NCI-H2171 (cell line): ENCODE results near the gene PRELID2.
"Not testable (repeated sequence)": the region's sequence is repeated elsewhere in the genome, so short reads cannot be mapped to it uniquely, and the experiment has no call there.

Experiments
- DNase-seq: peaks from one replicate; lab custom pipeline; 2025; lab: John Stamatoyannopoulos, UW

PRELID2 gene

GRCh38 chr5:145743396-145744061 is 91.6 kb downstream of the PRELID2 start:
- no peak for DNase-seq

- DNase-seq: no peak
Observed at GRCh38 chr5:145739843-145740242, 95.3 kb downstream of the PRELID2 start.

GRCh38 chr5:145738227-145738626 is 96.9 kb downstream of the PRELID2 start:
- no peak for DNase-seq

- no peak for DNase-seq
Observed at GRCh38 chr5:145737578-145737977, 97.6 kb downstream of the PRELID2 start.

- not testable (repeated sequence) for DNase-seq
Observed at GRCh38 chr5:145729956-145730355, 105.2 kb downstream of the PRELID2 start.

- no peak for DNase-seq
Observed at GRCh38 chr5:145723516-145723915, 111.6 kb downstream of the PRELID2 start.

GRCh38 chr5:145718956-145719355 is 116.2 kb downstream of the PRELID2 start:
- no peak for DNase-seq

- DNase-seq: no peak
Observed at GRCh38 chr5:145715412-145715811, 119.7 kb downstream of the PRELID2 start.

- DNase-seq: no peak
Observed at GRCh38 chr5:145712245-145712644, 122.9 kb downstream of the PRELID2 start.

GRCh38 chr5:145711417-145711816 is 123.7 kb downstream of the PRELID2 start:
- no peak for DNase-seq
